T-cell (primary cell): ENCODE data around the gene MAP2. TPM values are rescaled to one million over a fixed set of nuclear protein-coding genes. Genes with fewer than 3 reads are reported as not detected.

Source experiments
- ATAC-seq, 4 experiments: fragments of 200-7000 bp in 3 of 4; fragments of 150-1000 bp in 1 of 4; cut with Tn5 transposase; replicated peaks in 1 of 4; 1 replicate in 3 of 4; 2 replicates in 1 of 4; pipeline ENCODE4 v1.10.0; 2021; ENCODE audit warnings: moderate library complexity in 3 of 4, mild to moderate bottlenecking in 2 of 4, moderate number of reproducible peaks in 1 of 4
- CTCF ChIA-PET, 2 donors: fragments of 300-600 bp; sonication (Branson Sonifier 250); formaldehyde crosslinking; loops; one replicate each; lab custom pipeline; 2022; ENCODE audit warnings: antibody characterized with exemption in 2 of 2; lab: Charles Lee
- POLR2A ChIA-PET, 2 donors: fragments of 300-600 bp; sonication (Branson Sonifier 250); formaldehyde crosslinking; loops; one replicate each; lab custom pipeline; 2022; ENCODE audit warnings: antibody characterized with exemption in 2 of 2; lab: Charles Lee
- DNase-seq, 35 experiments: peaks; one replicate each; pipeline versions ENCODE4 v3.0.0 to v3.0.0-alpha.2; 2013 to 2023
- H3K27ac ChIP-seq: one replicate; pipeline ENCODE4 v1.5.1; 2013; ENCODE audit warnings: low read length
- H3K27me3 ChIP-seq, 2 experiments: replicated peaks in 1 of 2; 1 replicate in 1 of 2; 2 replicates in 1 of 2; pipeline versions ENCODE4 v1.6.1 to v1.7.0; 2013; ENCODE audit warnings: low read length in 1 of 2, mixed read lengths in 1 of 2; ENCODE audit not compliant: control insufficient read depth in 2 of 2, insufficient read depth in 2 of 2; ENCODE audit errors: extremely low read depth in 1 of 2
- H3K36me3 ChIP-seq, 2 donors: 1 replicate in 1 of 2; 2 replicates in 1 of 2; pipeline versions ENCODE4 v1.6.1 to v1.7.0; 2013; ENCODE audit warnings: low read length in 1 of 2; ENCODE audit not compliant: control insufficient read depth in 2 of 2, insufficient read depth in 1 of 2; ENCODE audit errors: extremely low read depth in 1 of 2
- H3K4me1 ChIP-seq, 2 experiments: 1 replicate in 1 of 2; 2 replicates in 1 of 2; pipeline versions ENCODE4 v1.6.1 to v1.7.0; 2013; ENCODE audit warnings: low read length in 2 of 2, mixed read lengths in 1 of 2; ENCODE audit not compliant: insufficient read depth in 2 of 2, control insufficient read depth in 1 of 2; ENCODE audit errors: extremely low read depth in 1 of 2
- H3K4me3 ChIP-seq, 2 donors: 1 replicate in 1 of 2; 2 replicates in 1 of 2; pipeline versions ENCODE4 v1.5.1 to v1.7.0; 2013; ENCODE audit warnings: mild to moderate bottlenecking in 2 of 2, low read length in 1 of 2, moderate library complexity in 1 of 2; ENCODE audit not compliant: control insufficient read depth in 1 of 2; ENCODE audit errors: extremely low read depth in 1 of 2
- H3K9me3 ChIP-seq: 2 replicates; pipeline ENCODE4 v1.7.0; 2013
- H3K27ac Mint-ChIP-seq, 2 donors: one replicate each; pipeline ENCODE4 v1.8.0; 2020 to 2021; ENCODE audit warnings: mild to moderate bottlenecking in 2 of 2, mixed read lengths in 2 of 2
- H3K27me3 Mint-ChIP-seq, 2 donors: one replicate each; pipeline ENCODE4 v1.8.0; 2021 to 2022; ENCODE audit warnings: mixed read lengths in 2 of 2
- H3K36me3 Mint-ChIP-seq: one replicate; pipeline ENCODE4 v1.8.0; 2021; ENCODE audit warnings: mixed read lengths
- H3K4me1 Mint-ChIP-seq, 3 donors: one replicate each; pipeline ENCODE4 v1.8.0; 2020 to 2022; ENCODE audit warnings: mixed read lengths in 3 of 3, mild to moderate bottlenecking in 1 of 3
- H3K4me3 Mint-ChIP-seq, 3 donors: one replicate each; pipeline ENCODE4 v1.8.0; 2020 to 2022; ENCODE audit warnings: mild to moderate bottlenecking in 3 of 3, mixed read lengths in 3 of 3, moderate library complexity in 3 of 3
- H3K9me3 Mint-ChIP-seq, 3 donors: one replicate each; pipeline ENCODE4 v1.8.0; 2020 to 2022; ENCODE audit warnings: mixed read lengths in 3 of 3
- WGBS: methylation state at CpG from one replicate; pipeline ENCODE4 v1.1.5; 2013; ENCODE audit warnings: missing lambda C conversion rate; ENCODE audit not compliant: insufficient coverage; 5-methylcytosine and 5-hydroxymethylcytosine counted together
- total RNA-seq, 35 experiments: library from RNA in 6 of 35; stranded (reverse) in 6 of 35; fragments of 120-200 nt in 1 of 35; gene quantifications; one replicate each; pipeline versions ENCODE4 v1.2.1 to v1.2.4 and lab custom pipeline; 2013 to 2026

The MAP2 gene
- total RNA-seq, 5 donors from 2014 or later (not counting 1 experiment from before 2014, with no cell fraction given), result 0.35 to 0.86 (median 0.46) TPM

DNA sequence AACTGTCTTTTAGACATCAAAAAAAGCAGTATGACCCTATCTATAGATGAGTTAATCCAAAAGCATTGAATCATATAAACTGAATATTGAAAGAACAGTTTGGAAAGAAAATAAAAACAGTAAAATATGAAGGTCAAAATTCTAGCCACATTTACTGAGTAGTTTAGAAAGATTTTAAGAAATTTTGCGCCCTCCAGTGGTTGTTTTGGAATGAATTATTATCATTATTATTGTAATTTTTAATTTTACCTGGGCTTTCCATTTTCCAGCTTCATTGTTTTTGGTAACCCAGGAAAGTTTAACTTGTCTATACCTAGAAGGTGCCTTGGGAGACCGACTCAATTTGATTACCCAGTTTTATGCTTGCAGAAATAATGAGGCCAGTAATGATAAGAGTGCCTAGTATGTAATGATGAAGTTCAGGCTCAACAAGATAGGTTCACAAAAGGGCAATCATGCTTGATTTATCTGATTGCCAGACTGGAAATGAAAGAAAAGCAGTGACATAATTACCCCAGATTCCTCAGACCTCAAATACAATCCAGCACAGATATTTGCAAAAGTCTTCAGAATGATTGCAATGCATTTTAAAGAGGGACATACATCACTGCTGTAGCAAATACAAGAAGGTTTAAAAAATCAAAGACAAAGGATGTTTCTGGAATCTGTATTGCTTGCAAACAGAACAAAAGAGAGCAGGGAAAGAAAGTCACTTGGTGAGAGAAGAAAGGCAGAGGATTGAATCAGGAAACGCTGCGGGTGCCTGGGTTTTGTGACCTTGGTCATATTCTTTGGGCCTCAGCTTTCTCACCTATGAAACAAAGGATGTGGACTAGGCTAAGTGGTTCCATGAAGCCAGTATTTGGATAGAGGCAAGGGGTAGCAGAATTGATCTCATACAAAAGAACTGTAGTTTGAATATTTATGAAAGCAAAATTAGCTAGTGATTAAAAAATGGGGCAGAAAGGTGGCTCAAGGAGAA lies 153.8 kb downstream of the MAP2 start:
- ATAC-seq, result no peak
- no peak overlapping the region for H3K4me3 Mint-ChIP-seq
- Histone ChIP-seq H3K27ac (no peak overlapping the region), H3K36me3 (no peaks in the 10 kb centered on the region), H3K9me3 (no peaks in the 10 kb centered on the region), H3K27me3 (no peaks in the 10 kb centered on the region), H3K4me1 (peaks cover 0 to 3% of the 10 kb centered on the region in 2 experiments), H3K4me3 (no peak overlapping the region)
- H3K27ac Mint-ChIP-seq, result no peak overlapping the region
- H3K4me1 Mint-ChIP-seq, result peaks cover 6 to 7% (median 7%) of the 10 kb centered on the region in 3 donors
- no peaks in the 10 kb centered on the region for H3K27me3 Mint-ChIP-seq
- H3K36me3 Mint-ChIP-seq, result no peaks in the 10 kb centered on the region
- 77% methylated on average over 3 of the region's 4 CpGs for WGBS
- H3K9me3 Mint-ChIP-seq, result no peaks in the 10 kb centered on the region
- ChIA-PET POLR2A (no interaction called here), CTCF (interaction anchor here (0.6 to 1.3 kb wide), 7 partner anchors 10 to 1176 kb away, joined by 3 to 4 read pairs (median 3); no protein-coding TSS in a partner anchor)
- DNase-seq, result no peak

DNA sequence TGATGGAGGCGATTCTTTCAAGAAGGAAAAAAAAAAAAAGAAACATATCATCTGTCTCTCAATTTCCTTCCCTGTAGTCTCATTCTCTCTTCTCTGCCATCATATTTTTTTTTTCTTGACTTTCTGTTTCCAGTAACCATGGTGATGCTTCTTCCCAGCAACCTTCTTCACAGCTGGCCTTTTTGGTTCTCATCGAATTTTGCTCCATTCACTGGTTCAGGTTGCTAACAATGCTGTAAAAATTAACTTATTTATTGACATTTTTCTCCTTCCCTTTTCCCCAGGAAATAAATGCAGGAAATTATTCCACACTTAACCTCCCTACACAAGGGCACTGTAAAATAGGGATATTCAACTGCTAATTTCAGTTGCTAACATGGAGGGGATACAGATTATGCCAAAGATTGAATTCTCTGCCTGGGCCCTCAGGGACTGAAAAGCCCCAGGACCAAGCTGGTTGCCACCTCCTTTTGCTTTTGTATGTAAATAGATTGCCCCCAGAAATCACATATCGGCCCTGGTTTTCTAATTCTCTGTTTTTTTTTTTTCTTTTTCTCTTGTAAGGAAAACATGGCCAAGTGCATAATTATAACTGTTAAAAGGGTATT lies 154.7 kb downstream of the MAP2 start:
- H3K9me3 Mint-ChIP-seq, result no peaks in the 10 kb centered on the region
- ATAC-seq, result no peak
- H3K36me3 ChIP-seq, result no peaks in the 10 kb centered on the region
- H3K4me3 ChIP-seq, result no peak overlapping the region
- no CpG with 5 or more reads among the region's 3 CpGs for WGBS
- H3K27me3 Mint-ChIP-seq, result no peaks in the 10 kb centered on the region
- no peaks in the 10 kb centered on the region for H3K36me3 Mint-ChIP-seq
- no peaks in the 10 kb centered on the region for H3K27me3 ChIP-seq
- no peak overlapping the region for H3K27ac ChIP-seq
- peaks cover 0 to 3% of the 10 kb centered on the region in 2 experiments for H3K4me1 ChIP-seq
- ChIA-PET CTCF (interaction anchor here in 1 of 2 donors (0.6 to 1.3 kb wide), 2 partner anchors 9 to 87 kb away, joined by 3 to 4 read pairs; no protein-coding TSS in a partner anchor), POLR2A (no interaction called here)
- no peak overlapping the region for H3K4me3 Mint-ChIP-seq
- no peak overlapping the region for H3K27ac Mint-ChIP-seq
- H3K9me3 ChIP-seq, result no peaks in the 10 kb centered on the region
- peaks cover 6 to 7% (median 7%) of the 10 kb centered on the region in 3 donors for H3K4me1 Mint-ChIP-seq
- DNase-seq, result no peak

DNA sequence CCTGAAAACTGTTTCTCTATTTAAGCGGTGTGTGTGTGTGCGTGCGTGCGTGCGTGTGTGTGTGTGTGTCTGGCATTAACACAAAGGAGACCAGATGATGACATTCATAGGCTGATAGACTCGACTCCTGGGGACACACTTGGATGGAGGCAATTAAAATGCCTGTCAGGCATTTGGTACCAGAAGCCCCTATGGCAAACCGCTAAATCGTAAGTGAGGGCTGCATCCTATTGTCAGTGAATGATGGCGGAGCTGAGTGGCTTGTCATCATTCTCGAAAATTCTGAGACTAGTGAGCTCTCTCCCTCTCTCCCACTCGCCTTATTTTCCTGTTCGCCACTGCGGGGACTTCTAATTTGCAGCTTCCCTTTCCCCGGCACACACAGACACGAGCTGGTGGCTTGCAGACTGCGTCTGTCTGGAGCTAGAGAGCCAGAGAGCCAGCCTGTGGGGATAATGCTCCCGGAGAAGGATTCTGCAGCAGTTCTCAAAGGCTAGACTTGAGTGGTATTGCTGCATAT lies 155.4 kb downstream of the MAP2 start:
- Mint-ChIP-seq H3K36me3 (no peaks in the 10 kb centered on the region), H3K4me1 (peaks cover 6 to 7% (median 7%) of the 10 kb centered on the region in 3 donors)
- no peak overlapping the region for H3K4me3 ChIP-seq

DNA sequence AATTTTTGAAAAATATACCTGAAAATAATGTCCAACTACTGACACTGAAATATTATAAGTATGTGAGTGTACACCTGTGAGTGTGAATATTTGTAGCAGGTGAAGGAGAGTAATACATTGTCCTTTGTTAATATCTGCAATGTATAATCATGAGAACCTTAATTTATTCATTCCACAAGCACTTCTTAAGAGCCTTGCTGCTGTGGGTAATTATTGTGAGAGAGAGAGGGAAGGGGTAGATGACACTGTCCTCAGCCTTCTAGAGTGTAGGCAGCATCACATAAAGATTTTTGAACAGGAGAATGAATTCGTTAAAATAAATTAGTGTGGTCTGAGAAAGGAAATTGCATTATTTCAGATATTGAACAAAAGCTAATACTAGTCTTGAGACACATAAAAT lies 157.2 kb downstream of the MAP2 start:
- no peaks in the 10 kb centered on the region for H3K36me3 ChIP-seq
- Mint-ChIP-seq H3K27me3 (peaks cover 0 to 6% of the 10 kb centered on the region in 2 donors), H3K27ac (no peak overlapping the region), H3K36me3 (no peaks in the 10 kb centered on the region), H3K9me3 (no peaks in the 10 kb centered on the region), H3K4me3 (no peak overlapping the region), H3K4me1 (peaks cover 6 to 7% (median 7%) of the 10 kb centered on the region in 3 donors)
- no peaks in the 10 kb centered on the region for H3K9me3 ChIP-seq
- no CpG with 5 or more reads among the region's 1 CpG for WGBS
- peaks cover 0 to 3% of the 10 kb centered on the region in 2 experiments for H3K4me1 ChIP-seq
- H3K4me3 ChIP-seq, result no peak overlapping the region
- ATAC-seq (no peak), DNase-seq (no peak)
- ChIA-PET CTCF (no interaction called here), POLR2A (no interaction called here)
- no peaks in the 10 kb centered on the region for H3K27me3 ChIP-seq
- H3K27ac ChIP-seq, result no peak overlapping the region

More for the DNA sequence above, 155.4 kb downstream of the MAP2 start:
- Mint-ChIP-seq H3K27me3 (no peaks in the 10 kb centered on the region), H3K4me3 (peak overlapping the region; percentile 22 to 51 (median 28)), H3K9me3 (no peaks in the 10 kb centered on the region), H3K27ac (no peak overlapping the region)
- no peak for DNase-seq
- no peak for ATAC-seq
- Histone ChIP-seq H3K9me3 (no peaks in the 10 kb centered on the region), H3K27me3 (no peaks in the 10 kb centered on the region), H3K4me1 (peaks cover 0 to 3% of the 10 kb centered on the region in 2 experiments), H3K36me3 (no peaks in the 10 kb centered on the region), H3K27ac (no peak overlapping the region)
- CTCF ChIA-PET, result interaction anchor here in 1 of 2 donors (0.6 kb wide), 1 partner anchor 244 kb away, joined by 3 read pairs; no protein-coding TSS in a partner anchor
- POLR2A ChIA-PET, result no interaction called here
- WGBS, result 52% methylated on average over 10 of the region's 17 CpGs

DNA sequence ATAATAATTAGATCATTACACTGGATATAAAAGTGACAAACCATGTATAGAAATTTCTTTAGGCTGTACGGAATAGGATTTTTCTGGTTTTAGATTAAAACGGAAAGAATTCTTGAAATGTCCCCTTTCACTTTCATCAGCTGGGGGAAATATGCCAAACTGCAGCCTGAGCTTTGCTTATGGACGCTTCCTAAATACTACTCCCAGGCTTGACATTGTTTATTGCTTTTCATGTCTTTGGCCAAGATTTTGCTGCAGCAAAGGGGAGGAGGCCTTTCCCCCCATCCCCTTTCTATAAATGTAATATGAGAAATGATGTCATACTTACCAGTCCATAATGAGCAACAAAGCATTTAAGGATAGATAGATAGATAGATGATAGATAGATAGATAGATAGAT lies 158.4 kb downstream of the MAP2 start:
- no CpG with 5 or more reads among the region's 3 CpGs for WGBS
- no peaks in the 10 kb centered on the region for H3K27me3 ChIP-seq

DNA sequence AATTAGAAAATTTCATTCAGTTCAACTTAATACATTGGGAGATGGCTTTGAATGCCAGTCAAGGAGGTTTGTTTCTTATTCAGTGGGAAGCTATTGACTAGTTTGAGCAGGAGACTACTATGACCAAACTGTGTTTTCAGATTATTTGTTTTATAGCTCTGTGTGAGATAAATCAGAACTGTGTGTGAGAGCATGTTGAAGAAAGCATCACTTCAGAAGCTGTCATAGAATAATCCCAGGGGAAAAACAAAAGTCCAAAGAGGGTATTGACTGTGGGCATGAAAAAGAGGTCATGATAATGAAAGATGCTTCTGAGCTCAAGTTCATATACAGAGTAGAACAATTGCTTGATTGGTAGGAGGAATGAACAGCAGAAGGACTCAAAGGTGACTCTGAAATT lies 160.6 kb downstream of the MAP2 start:
- no peak overlapping the region for H3K4me3 ChIP-seq
- DNase-seq (no peak), ATAC-seq (no peak)
- H3K27me3 ChIP-seq, result no peaks in the 10 kb centered on the region
- H3K27me3 Mint-ChIP-seq, result peaks cover 0 to 6% of the 10 kb centered on the region in 2 donors
- H3K4me1 ChIP-seq, result peaks cover 0 to under 1% of the 10 kb centered on the region in 2 experiments
- no peak overlapping the region for H3K27ac ChIP-seq
- H3K4me1 Mint-ChIP-seq, result peaks cover 2 to 3% (median 3%) of the 10 kb centered on the region in 3 donors
- no peaks in the 10 kb centered on the region for H3K9me3 ChIP-seq
- no peak overlapping the region for H3K4me3 Mint-ChIP-seq
- no peak overlapping the region for H3K27ac Mint-ChIP-seq
- POLR2A ChIA-PET, result no interaction called here
- no peaks in the 10 kb centered on the region for H3K9me3 Mint-ChIP-seq
- CTCF ChIA-PET, result no interaction called here
- no peaks in the 10 kb centered on the region for H3K36me3 Mint-ChIP-seq
- H3K36me3 ChIP-seq, result no peaks in the 10 kb centered on the region

More for the DNA sequence above, 158.4 kb downstream of the MAP2 start:
- Histone ChIP-seq H3K4me3 (no peak overlapping the region), H3K36me3 (no peaks in the 10 kb centered on the region), H3K9me3 (no peaks in the 10 kb centered on the region), H3K4me1 (peaks cover 0 to 3% of the 10 kb centered on the region in 2 experiments), H3K27ac (no peak overlapping the region)
- ATAC-seq, result no peak
- no peak overlapping the region for H3K27ac Mint-ChIP-seq
- no peak for DNase-seq
- no peaks in the 10 kb centered on the region for H3K9me3 Mint-ChIP-seq
- H3K4me1 Mint-ChIP-seq, result peaks cover 6 to 7% (median 7%) of the 10 kb centered on the region in 3 donors
- H3K4me3 Mint-ChIP-seq, result no peak overlapping the region
- ChIA-PET POLR2A (no interaction called here), CTCF (no interaction called here)
- H3K36me3 Mint-ChIP-seq, result no peaks in the 10 kb centered on the region
- peaks cover 0 to 6% of the 10 kb centered on the region in 2 donors for H3K27me3 Mint-ChIP-seq
